K562 (cell line): ENCODE data around the gene HTR3E. TPM values are rescaled to one million over a fixed set of nuclear protein-coding genes. Genes with fewer than 3 reads are reported as not detected.

Experiments
- ATAC-seq: fragments of 200-7000 bp; cut with Tn5 transposase; 3 replicates; pipeline ENCODE4 v1.9.1; 2020; ENCODE audit warnings: moderate library complexity
- BruUV-seq: library from RNA; stranded (reverse); fragments of 400-500 nt; replicated peaks from 2 replicates; lab custom pipeline; 2021; lab: Mats Ljungman, UMichigan
- CTCF ChIA-PET: fragments of 300-600 bp; formaldehyde crosslinking; extraction: SDS; loops from one replicate; lab custom pipeline; 2021; ENCODE audit warnings: low intra/inter-chr PET ratio; lab: Yijun Ruan, JAX
- POLR2A ChIA-PET: fragments of 300-600, 350-650 bp; sonication (Branson Sonifier 250); formaldehyde crosslinking; extraction: SDS; loops from one replicate; lab custom pipeline; 2021; ENCODE audit warnings: antibody characterized with exemption, inconsistent platforms; lab: Yijun Ruan, JAX
- DNase-seq, 4 experiments: peaks; one replicate each; pipeline versions ENCODE4 v3.0.0 to v3.0.0-alpha.2; 2011 to 2018; ENCODE audit warnings: low spot score in 3 of 4, mixed read lengths in 3 of 4; ENCODE audit errors: extremely low read depth in 1 of 4
- FAIRE-seq: peaks from 2 replicates; lab custom pipeline; 2011; peaks lifted over from hg19 to GRCh38; lab: Jason Lieb, UNC
- H2AFZ ChIP-seq: 2 replicates; pipeline ENCODE4 v1.6.0; 2011; ENCODE audit warnings: low read depth, low read length, control low read depth, inconsistent platforms
- H3K27ac ChIP-seq: fragments of 200-600 bp; 3 replicates; pipeline ENCODE4 v1.8.0; 2011; ENCODE audit warnings: low read depth, mild to moderate bottlenecking, control low read depth, inconsistent platforms, low read length, moderate library complexity, mixed read lengths; ENCODE audit errors: extremely low read depth
- H3K27me3 ChIP-seq, 2 experiments: fragments of 300-600 bp in 1 of 2; 2 replicates in 1 of 2; 3 replicates in 1 of 2; pipeline versions ENCODE4 v1.6.0 to v1.8.0; 2011; ENCODE audit warnings: inconsistent platforms in 2 of 2, low read length in 2 of 2, mild to moderate bottlenecking in 1 of 2, mixed read lengths in 1 of 2, moderate library complexity in 1 of 2; ENCODE audit not compliant: control insufficient read depth in 2 of 2, insufficient read depth in 2 of 2
- H3K36me3 ChIP-seq: fragments of 300-600 bp; 3 replicates; pipeline ENCODE4 v1.8.0; 2011; ENCODE audit warnings: mild to moderate bottlenecking, low read length, inconsistent platforms; ENCODE audit not compliant: control insufficient read depth, insufficient read depth
- H3K4me1 ChIP-seq, 2 experiments: fragments of 200-600 bp in 1 of 2; replicated peaks in 1 of 2; 2 replicates in 1 of 2; 3 replicates in 1 of 2; pipeline versions ENCODE4 v1.5.1 to v1.8.0; 2011; ENCODE audit warnings: inconsistent platforms in 2 of 2, low read length in 2 of 2, mild to moderate bottlenecking in 1 of 2, mixed read lengths in 1 of 2, moderate library complexity in 1 of 2; ENCODE audit not compliant: control insufficient read depth in 2 of 2, insufficient read depth in 2 of 2
- H3K4me2 ChIP-seq: 2 replicates; pipeline ENCODE4 v1.6.1; 2011; ENCODE audit warnings: low read length, control low read depth, inconsistent platforms, mixed read lengths; ENCODE audit not compliant: insufficient read depth
- H3K4me3 ChIP-seq: fragments of 200-600 bp; sonication (generic), shearing (Covaris generic); 2 replicates; pipeline ENCODE4 v1.5.1; 2016; ENCODE audit warnings: control low read depth, inconsistent platforms
- H3K79me2 ChIP-seq: fragments of 200-600 bp; 3 replicates; pipeline ENCODE4 v1.8.0; 2011; ENCODE audit warnings: low read length, inconsistent platforms; ENCODE audit not compliant: control insufficient read depth, insufficient read depth
- H3K9ac ChIP-seq, 2 experiments: 2 replicates each; pipeline versions ENCODE4 v1.6.0 to v1.6.1; 2011; ENCODE audit warnings: low read depth in 2 of 2, low read length in 2 of 2, control low read depth in 1 of 2, inconsistent platforms in 1 of 2, mild to moderate bottlenecking in 1 of 2, mixed read lengths in 1 of 2; ENCODE audit not compliant: insufficient read depth in 1 of 2
- H3K9me1 ChIP-seq: one replicate; pipeline ENCODE4 v1.6.0; 2011; ENCODE audit warnings: inconsistent platforms, mild to moderate bottlenecking, low read length, moderate library complexity; ENCODE audit not compliant: control insufficient read depth, insufficient read depth
- H3K9me3 ChIP-seq: replicated peaks from 2 replicates; pipeline ENCODE4 v1.5.1; 2011; ENCODE audit warnings: low read depth, low read length, inconsistent platforms; ENCODE audit not compliant: control insufficient read depth, insufficient read depth
- H4K20me1 ChIP-seq: replicated peaks from 2 replicates; pipeline ENCODE4 v1.6.1; 2011; ENCODE audit warnings: low read length, inconsistent platforms, mixed read lengths; ENCODE audit not compliant: control insufficient read depth, insufficient read depth
- BDP1 ChIP-seq: IDR thresholded peaks from 3 replicates; pipeline ENCODE4 v1.6.1; 2011; ENCODE audit not compliant: insufficient read length, insufficient read depth
- DIDO1 ChIP-seq: fragments of 450-650 bp; IDR thresholded peaks from 2 replicates; pipeline ENCODE4 v1.6.1; 2016; ENCODE audit warnings: low read depth, missing biosample characterization, missing genetic modification characterization
- ERF ChIP-seq: fragments of 450-650 bp; formaldehyde crosslinking; IDR thresholded peaks from 2 replicates; pipeline ENCODE4 v1.4.0; 2020; ENCODE audit warnings: mild to moderate bottlenecking, mixed read lengths
- FOXK1 ChIP-seq: sonication (generic); formaldehyde crosslinking; IDR thresholded peaks from 2 replicates; pipeline ENCODE4 v1.8.0; 2022; ENCODE audit warnings: missing genetic modification reagents, mild to moderate bottlenecking, borderline replicate concordance
- HMG20B ChIP-seq: fragments of 250-450 bp; sonication (Bioruptor Pico); IDR thresholded peaks from 2 replicates; pipeline ENCODE4 v1.5.0; 2021; ENCODE audit warnings: mild to moderate bottlenecking
- MIER1 ChIP-seq: fragments of 450-650 bp; IDR thresholded peaks from 2 replicates; pipeline ENCODE4 v1.6.1; 2016; ENCODE audit warnings: antibody characterized with exemption, mild to moderate bottlenecking, low read depth
- NCOA1 ChIP-seq: fragments of 450-650 bp; IDR thresholded peaks from 2 replicates; pipeline ENCODE4 v1.6.1; 2016; ENCODE audit warnings: low read depth
- POLR2AphosphoS5 ChIP-seq: IDR thresholded peaks from 2 replicates; pipeline ENCODE4 v1.6.1; 2011; ENCODE audit warnings: mild to moderate bottlenecking, low read depth, low read length, moderate library complexity; ENCODE audit not compliant: control insufficient read depth, insufficient read depth
- ZNF174 ChIP-seq: fragments of 250-450 bp; sonication (Bioruptor Pico); IDR thresholded peaks from 2 replicates; pipeline ENCODE4 v1.4.0; 2020; ENCODE audit warnings: mild to moderate bottlenecking
- ZSCAN29 ChIP-seq: fragments of 450-650 bp; IDR thresholded peaks from 2 replicates; pipeline ENCODE4 v1.6.1; 2017
- WGBS: fragments of 100-300 bp; shearing (Covaris generic); methylation state at CpG from one replicate; pipeline ENCODE4 v1.1.6; 2016; ENCODE audit warnings: low coverage, mixed read lengths; ENCODE audit not compliant: insufficient coverage; ENCODE audit errors: missing lambda C conversion rate; 5-methylcytosine and 5-hydroxymethylcytosine counted together
- in situ Hi-C: fragments of 300-500 bp; cut with MboI; formaldehyde crosslinking; loops from 4 replicates; pipeline ENCODE4 v1.15.0; 2018; ENCODE audit warnings: inconsistent platforms, mixed read lengths
- intact Hi-C: fragments of 100-400 bp; cut with micrococcal nuclease; formaldehyde crosslinking; loops from 2 replicates; pipeline ENCODE4 v1.14.2; 2022
- polyA plus RNA-seq, 8 experiments: library from polyadenylated mRNA; depleted of rRNA in 4 of 8; stranded (reverse) in 5 of 8; unstranded in 3 of 8; fragments of >200 nt; fragmentation: Nextera tagmentation in 2 of 8; fragmentation: Illumina TruSeq in 1 of 8; extraction: Ambion mirVana in 2 of 8; extraction: Trizol in 1 of 8; gene quantifications; 2 replicates each; pipeline versions ENCODE4 v1.2.1 to v1.2.3, GENCODE V29; 2011 to 2014; ENCODE audit warnings: inconsistent platforms in 1 of 8, missing spikeins in 1 of 8
- total RNA-seq, 7 experiments: library from RNA; depleted of rRNA in 6 of 7; stranded (reverse); fragments of >200 nt in 6 of 7; fragmentation: Illumina TruSeq in 2 of 7; extraction: Trizol in 2 of 7; gene quantifications; 2 replicates each; pipeline versions ENCODE4 v1.2.1 to v1.2.3, GENCODE V29; 2011 to 2021; ENCODE audit warnings: low replicate concordance in 1 of 7
- TF ChIP-seq, protein P1 (sequence below): fragments of 450-650 bp; IDR thresholded peaks from one replicate; pipeline ENCODE4 v1.6.1; 2018; ENCODE audit warnings: mild to moderate bottlenecking, moderate library complexity; ENCODE audit not compliant: partially characterized antibody

HTR3E gene
- total and polyA plus RNA-seq, 9 of the 15 experiments (the other 6 are each of a cell fraction or from before 2014, with no cell fraction given) = not detected

DNA sequence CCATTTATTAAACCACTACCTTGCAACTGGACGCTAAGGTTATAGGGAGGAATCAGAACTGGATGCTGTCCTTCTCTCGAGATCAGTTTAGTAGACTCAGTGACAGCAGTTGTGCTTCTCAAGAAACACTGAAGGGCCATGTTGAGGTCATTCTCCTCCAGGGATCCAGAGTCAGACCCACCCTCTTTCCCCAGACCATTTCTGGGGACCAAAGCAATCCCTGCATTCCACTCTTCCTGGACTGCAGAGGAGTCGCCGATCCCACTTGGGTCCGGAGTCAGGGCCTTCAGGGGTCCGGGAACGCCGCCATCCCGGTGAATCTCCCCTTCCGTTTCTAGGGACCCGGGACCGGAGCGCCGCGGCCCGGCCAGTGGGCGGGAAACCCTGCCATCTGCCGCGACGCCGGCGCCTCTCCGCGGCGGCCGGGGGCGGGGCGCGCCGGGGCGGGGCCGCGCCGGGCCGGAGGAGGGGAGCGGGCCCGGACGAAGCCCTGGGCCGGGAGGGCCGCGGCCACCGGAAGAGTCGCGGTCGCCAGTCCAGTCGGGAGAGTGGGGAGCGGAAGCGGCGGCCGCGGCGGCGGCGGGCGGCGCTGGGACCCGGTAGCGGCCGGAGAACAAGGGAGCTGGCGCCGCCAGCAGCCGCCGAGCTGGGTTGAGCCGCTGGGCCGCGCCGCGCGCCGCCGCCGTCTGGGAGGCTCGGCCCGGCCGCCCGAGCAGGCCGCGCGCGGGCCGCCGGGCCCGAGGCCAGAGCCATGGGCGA is 58.2 kb downstream of the HTR3E start, which contains the start of gene DVL3:
DVL3 (plus strand) TSS at position 493 of the 759 bp plus-strand sequence; CDS start at position 752, 259 bp downstream.
- POLR2A ChIA-PET = interaction anchor here (0.6 to 4.2 kb wide), 9 partner anchors 9 to 1656 kb away, joined by 3 to 27 read pairs (median 3); no protein-coding TSS in a partner anchor
- no peaks in the 10 kb centered on the region for H3K27me3 ChIP-seq
- peak within 1 kb of the TSS; percentile 88 for H3K27ac ChIP-seq
- peaks cover 37% of the 10 kb centered on the region for H3K79me2 ChIP-seq
- H3K4me1 ChIP-seq = peaks cover 22 to 23% of the 10 kb centered on the region in 2 experiments; a peak in 4 of 5 replicates
- H3K9me1 ChIP-seq = no peaks in the 10 kb centered on the region
- ATAC-seq (peak; percentile 82), DNase-seq (peak; percentile 75 to 93 (median 91)), FAIRE-seq (no peak)
- no TSS peak for BruUV-seq
- no peaks in the 10 kb centered on the region; the same call in 1 of the 2 replicates for H4K20me1 ChIP-seq
- peak within 1 kb of the TSS; percentile 100 for H2AFZ ChIP-seq
- intact Hi-C loops = loop anchor here (2.0 kb wide), 2 partner anchors 20 kb away; partner anchors contain the start of genes AP2M1 and EIF2B5
- H3K9ac ChIP-seq = peak within 1 kb of the TSS; percentile 78 to 98
- no peaks in the 10 kb centered on the region for H3K9me3 ChIP-seq
- WGBS = 0% methylated on average over 33 of the region's 84 CpGs
- H3K4me3 ChIP-seq = peak within 1 kb of the TSS; percentile 71
- H3K36me3 ChIP-seq = 0 out of 3 replicates have a peak, but pooled peaks cover 2% of the 10 kb centered on the region
- in situ Hi-C loops = no loop called here
- peak within 1 kb of the TSS; percentile 95 for H3K4me2 ChIP-seq
- CTCF ChIA-PET = no interaction called here
- TF ChIP-seq MIER1 (0 out of 2 replicates have a peak, but pooled peaks have one; percentile 45), ERF (CRISPR knock-in tag) (no peak), POLR2AphosphoS5 (peak; percentile 48; the same call in 1 of the 2 replicates), BDP1 (no peak), NCOA1 (0 out of 2 replicates have a peak, but pooled peaks have one; percentile 23), ZSCAN29 (no peak), DIDO1 (tag) (no peak), ZNF174 (CRISPR knock-in tag) (no peak), HMG20B (CRISPR knock-in tag) (no peak), FOXK1 (CRISPR knock-in tag) (no peak)
- TF ChIP-seq, protein P1, sequence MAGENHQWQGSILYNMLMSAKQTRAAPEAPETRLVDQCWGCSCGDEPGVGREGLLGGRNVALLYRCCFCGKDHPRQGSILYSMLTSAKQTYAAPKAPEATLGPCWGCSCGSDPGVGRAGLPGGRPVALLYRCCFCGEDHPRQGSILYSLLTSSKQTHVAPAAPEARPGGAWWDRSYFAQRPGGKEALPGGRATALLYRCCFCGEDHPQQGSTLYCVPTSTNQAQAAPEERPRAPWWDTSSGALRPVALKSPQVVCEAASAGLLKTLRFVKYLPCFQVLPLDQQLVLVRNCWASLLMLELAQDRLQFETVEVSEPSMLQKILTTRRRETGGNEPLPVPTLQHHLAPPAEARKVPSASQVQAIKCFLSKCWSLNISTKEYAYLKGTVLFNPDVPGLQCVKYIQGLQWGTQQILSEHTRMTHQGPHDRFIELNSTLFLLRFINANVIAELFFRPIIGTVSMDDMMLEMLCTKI = no peak
